Medulla oblongata (tissue), 1 donor: ENCODE results near the gene KRT39.

ENCODE experiments used
- DNase-seq: peaks from one replicate; pipeline ENCODE4 v3.0.0-alpha.2; 2015; ENCODE audit errors: extremely low spot score

The KRT39 gene

GRCh38 chr17:40980596-40980995 is 13.8 kb upstream of the KRT39 start:
- peak; percentile 21 for DNase-seq

DNA sequence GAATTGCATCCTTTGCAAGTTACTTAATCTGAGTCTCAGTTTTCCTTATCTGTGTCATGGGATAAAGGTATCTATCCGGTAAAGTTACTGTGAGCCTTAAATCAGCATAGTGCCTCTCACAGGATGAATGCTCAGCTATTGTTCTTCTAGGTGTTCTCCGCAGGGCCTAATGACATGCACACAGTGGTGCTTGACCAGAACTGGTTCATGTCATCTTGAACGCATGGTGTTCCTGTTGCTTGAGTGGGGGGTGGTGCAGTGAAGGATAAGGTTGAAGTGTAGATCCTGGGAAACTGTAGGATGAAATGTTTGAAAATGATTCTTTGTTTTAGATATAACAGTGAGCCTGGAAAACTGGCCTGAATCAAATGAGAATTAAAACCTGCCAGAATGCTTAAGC is 13.4 kb upstream of the KRT39 start:
- no peak for DNase-seq

GRCh38 chr17:40978575-40979151 is 11.9 kb upstream of the KRT39 start:
- DNase-seq, result no peak

DNA sequence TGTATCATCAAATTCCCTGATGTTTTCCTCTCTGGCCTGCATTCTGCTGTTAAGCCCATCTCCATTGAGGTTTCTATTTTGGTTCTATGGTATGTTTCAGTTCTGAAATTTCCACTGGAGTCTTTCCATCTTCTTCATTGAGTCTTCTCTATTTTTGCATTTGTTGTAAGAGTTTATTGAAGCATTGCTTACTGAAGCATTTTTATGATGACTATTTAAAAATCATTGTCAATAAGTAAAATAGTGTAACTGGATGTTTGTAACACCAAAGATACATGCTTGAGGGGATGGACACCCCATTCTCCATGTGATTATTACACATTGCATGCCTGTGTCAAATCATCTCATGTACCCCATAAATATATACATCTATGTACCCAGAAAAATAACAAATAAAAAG is 8.8 kb upstream of the KRT39 start:
- no peak for DNase-seq

DNA sequence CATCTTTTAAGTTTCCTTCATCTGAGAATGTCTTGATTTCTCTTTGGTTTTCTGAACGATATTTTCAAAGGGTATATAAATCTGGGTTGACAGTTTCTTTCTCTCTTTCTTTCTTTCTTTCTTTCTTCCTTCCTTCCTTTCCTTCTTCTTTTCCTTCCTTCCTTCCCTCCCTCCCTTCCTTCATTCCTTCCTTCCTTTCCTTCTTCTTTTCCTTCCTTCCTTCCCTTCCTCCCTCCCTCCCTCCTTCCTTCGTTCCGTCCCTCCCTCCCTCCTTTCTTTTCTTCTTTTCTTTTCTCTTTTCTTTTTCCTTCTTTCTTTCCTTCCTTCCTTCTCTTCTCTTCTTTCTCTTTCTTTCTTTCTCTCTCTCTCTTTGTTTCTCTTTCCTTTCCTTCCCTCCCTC is 7.6 kb upstream of the KRT39 start:
- DNase-seq, result no peak

- DNase-seq, result no peak
Measured at GRCh38 chr17:40967582-40967981, 834 bp upstream of the KRT39 start.

GRCh38 chr17:40963838-40964237 is 2.9 kb downstream of the KRT39 start:
- DNase-seq, result no peak

DNA sequence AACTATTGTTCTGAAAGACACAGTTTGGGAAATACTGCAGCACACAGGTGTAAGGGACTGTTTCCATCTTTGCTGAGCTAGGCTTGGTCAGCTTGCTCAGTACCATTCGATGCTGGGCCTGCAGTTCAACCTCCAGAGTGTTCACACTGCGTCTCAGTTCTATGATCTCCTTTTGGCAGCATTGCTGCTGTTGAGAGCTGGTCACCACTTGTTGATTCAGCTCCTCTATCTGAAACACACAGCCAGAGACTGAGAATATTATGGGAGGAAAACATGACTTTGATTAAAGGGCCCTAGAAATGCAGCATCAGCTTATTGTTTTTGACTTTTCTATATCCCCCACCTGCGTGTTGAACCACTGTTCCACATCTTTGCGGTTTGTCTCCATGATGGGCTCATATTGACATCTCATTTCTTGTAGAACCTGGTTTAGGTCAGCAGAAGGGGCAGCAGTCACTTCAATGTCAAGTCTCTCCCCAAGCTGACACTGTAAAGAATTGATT is 4.6 kb downstream of the KRT39 start:
- no peak for DNase-seq

DNA sequence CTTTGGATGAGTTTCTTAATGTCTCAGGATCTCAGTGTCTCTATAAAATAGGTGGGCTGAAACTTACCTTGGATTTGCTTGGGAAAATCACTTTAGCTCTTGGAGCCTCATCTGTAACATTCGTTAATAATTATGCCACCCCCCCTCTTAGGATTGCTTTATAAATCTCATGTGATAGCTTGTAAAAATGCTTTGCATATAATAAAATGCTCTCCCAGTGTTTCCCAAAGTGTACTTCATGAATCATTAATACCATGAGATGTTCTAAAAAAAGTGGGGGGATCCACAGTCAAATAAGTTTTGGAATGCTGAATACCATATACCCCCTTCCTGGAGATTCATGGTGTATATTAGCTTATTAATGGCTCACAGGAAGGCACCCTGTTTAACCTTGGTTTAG is 5.2 kb downstream of the KRT39 start:
- no peak for DNase-seq

GRCh38 chr17:40960144-40960543 is 6.6 kb downstream of the KRT39 start:
- no peak for DNase-seq

- no peak for DNase-seq
Measured at GRCh38 chr17:40958086-40958953, 8.4 kb downstream of the KRT39 start.

- DNase-seq, result no peak
Measured at GRCh38 chr17:40956401-40957254, 10.1 kb downstream of the KRT39 start.

DNA sequence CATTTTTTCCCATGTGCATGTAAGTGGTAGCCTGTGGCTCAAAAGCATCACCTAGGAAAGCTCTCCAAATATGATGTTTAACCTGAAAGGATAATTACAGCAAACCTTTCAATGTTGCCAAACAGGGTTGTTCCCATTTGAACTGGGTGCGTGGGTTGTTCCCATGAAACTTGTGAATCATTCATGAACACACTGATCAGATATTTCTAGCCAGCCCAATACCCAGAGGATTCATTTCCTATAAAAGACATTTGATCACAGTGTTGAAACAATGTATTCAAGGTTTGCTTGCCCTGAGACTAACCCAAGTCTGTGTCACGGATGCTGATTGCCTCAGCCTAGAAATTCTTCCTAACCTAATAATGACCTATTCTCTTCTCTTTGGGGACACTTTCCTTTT is 12.9 kb downstream of the KRT39 start:
- no peak for DNase-seq

GRCh38 chr17:40952661-40953060 is 14.1 kb downstream of the KRT39 start:
- DNase-seq, result no peak

GRCh38 chr17:40952154-40952553 is 14.6 kb downstream of the KRT39 start:
- no peak for DNase-seq

DNA sequence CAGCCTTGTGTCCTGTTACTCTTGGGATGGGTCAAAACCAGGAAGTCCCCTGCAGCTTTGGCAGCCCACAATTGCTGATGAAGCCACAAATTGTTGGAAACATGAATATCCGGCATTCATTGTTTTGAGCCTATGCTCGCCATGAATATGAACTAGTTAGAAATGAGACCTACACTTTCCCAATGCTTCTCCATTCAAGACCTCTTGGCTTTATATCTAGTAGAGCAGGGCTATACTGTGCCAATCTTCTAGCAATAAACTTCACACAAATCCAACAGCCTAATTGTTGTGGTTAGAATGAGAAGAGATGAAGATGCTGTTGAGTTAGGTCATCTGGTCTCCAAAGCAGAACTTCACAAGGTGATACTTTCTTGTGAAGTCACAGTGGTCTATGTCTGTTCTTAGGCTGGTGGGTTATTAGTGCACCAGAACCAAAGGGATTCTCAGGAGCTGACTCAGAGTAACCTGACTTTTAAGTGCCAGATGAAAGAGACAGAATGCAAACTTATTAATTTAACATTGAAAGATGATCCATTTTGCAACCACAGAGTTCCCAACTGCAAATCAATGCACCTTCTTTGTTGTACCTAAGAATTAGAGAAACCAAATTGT is 15.6 kb downstream of the KRT39 start:
- no peak for DNase-seq

DNA sequence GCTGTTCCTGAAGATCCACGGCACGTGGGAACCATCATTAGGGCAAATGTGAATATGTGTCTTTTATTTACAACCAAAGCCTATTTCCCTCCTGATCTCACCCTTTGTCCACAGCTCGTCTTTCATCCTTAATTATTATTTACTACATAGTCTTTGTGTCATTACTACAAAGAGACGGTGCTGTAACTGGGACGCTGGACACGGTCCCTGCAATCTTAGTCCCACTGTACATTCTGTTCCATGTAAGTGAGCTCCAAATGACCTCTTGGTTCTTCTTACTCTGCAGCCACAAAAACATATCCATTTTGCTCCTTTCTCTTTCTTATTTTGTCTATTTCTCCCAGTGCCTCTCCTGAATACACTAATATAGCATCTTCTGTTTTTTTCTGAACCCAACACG is 16.6 kb downstream of the KRT39 start:
- DNase-seq, result no peak

- no peak for DNase-seq
Measured at GRCh38 chr17:40949418-40949817, 17.3 kb downstream of the KRT39 start.

- no peak for DNase-seq
Measured at GRCh38 chr17:40947929-40948328, 18.8 kb downstream of the KRT39 start.

DNA sequence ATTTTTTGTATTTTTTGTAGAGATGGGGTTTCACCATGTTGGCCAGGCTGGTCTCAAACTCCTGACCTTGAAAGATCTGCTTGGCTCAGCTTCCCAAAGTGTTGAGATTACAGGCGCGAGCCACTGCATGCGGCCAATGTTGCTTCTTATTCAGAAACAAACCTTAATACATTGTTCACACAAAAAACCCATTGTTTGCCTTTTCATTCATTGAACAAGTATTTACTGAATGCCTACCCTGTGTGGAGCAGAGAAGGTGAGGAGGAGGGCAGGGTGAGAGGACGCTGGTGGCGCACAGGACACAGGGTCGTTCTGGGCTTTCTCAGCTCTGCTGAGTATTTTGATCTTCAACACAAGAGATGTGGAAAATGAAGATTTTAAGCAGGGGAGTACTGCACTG is 21.3 kb downstream of the KRT39 start:
- DNase-seq, result peak; percentile 4

GRCh38 chr17:40944531-40944930 is 22.2 kb downstream of the KRT39 start:
- no peak for DNase-seq

DNA sequence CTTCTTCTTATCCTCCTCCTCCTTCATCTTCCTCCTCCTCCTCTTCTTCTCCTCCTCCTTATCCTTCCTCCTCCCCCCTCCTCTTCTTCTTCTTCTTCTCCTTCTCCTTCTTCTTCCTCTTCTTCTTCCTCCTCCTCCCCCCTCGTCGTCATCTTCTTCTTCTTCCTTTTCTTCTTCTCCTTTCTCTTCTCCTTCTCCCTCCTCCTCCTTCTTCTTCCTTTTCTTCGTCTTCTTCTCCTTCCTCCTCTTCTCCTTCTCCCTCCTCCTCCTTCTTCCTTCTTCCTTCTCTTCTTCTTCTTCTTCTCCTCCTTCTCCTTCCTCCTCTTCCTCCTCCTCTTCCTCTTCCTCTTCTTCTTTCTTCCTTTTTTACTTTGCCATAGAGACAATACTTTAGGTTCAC is 24.2 kb downstream of the KRT39 start:
- DNase-seq, result no peak
